Uterus (tissue), 4 donors: Measurements from ENCODE around the gene SURF4. TPM values are rescaled to one million over a fixed set of nuclear protein-coding genes. Genes with fewer than 3 reads are reported as not detected.

Source experiments
- DNase-seq, 2 donors: peaks; one replicate each; pipeline ENCODE4 v3.0.0-alpha.2; 2019 to 2020
- H3K27ac ChIP-seq, 2 donors: fragments of 200-600 bp; sonication (generic); 1 replicate in 1 of 2; 2 replicates in 1 of 2; pipeline ENCODE4 v1.5.1; 2016 to 2018
- H3K27me3 ChIP-seq, 2 donors: fragments of 200-600 bp; sonication (generic); one replicate each; pipeline ENCODE4 v1.5.1; 2018 to 2019; ENCODE audit warnings: control low read depth in 1 of 2
- H3K36me3 ChIP-seq, 2 donors: fragments of 200-600 bp; sonication (generic); one replicate each; pipeline ENCODE4 v1.5.1; 2019; ENCODE audit warnings: control low read depth in 1 of 2
- H3K4me1 ChIP-seq, 2 donors: fragments of 200-600 bp; sonication (generic); one replicate each; pipeline ENCODE4 v1.5.1; 2018 to 2019; ENCODE audit warnings: control low read depth in 1 of 2
- H3K4me3 ChIP-seq, 2 donors: fragments of 200-600 bp; sonication (generic); 1 replicate in 1 of 2; 2 replicates in 1 of 2; pipeline ENCODE4 v1.5.1; 2018 to 2019; ENCODE audit warnings: mild to moderate bottlenecking in 1 of 2
- H3K9me3 ChIP-seq, 2 donors: fragments of 200-600 bp; sonication (generic); one replicate each; pipeline ENCODE4 v1.5.1; 2019; ENCODE audit warnings: control low read depth in 1 of 2
- POLR2A ChIP-seq, 2 donors: fragments of 450-650 bp; IDR thresholded peaks; one replicate each; pipeline ENCODE4 v1.6.1; 2016; ENCODE audit warnings: antibody characterized with exemption in 2 of 2, mild to moderate bottlenecking in 1 of 2, moderate library complexity in 1 of 2
- intact Hi-C: fragments of 100-400 bp; cut with DNase I; formaldehyde crosslinking; loops from one replicate; pipeline ENCODE4 v1.15.1; 2023; ENCODE audit warnings: low total_unique reads
- total RNA-seq, 4 donors: library from RNA; depleted of rRNA in 3 of 4; stranded (reverse); fragments of >200 nt in 3 of 4; gene quantifications; one replicate each; pipeline versions ENCODE4 v1.1.0 to v1.2.4, GENCODE V29; 2014 to 2023
- TF ChIP-seq, protein P1 (sequence below), 4 experiments: fragments of 200-600 bp in 2 of 4; fragments of 450-650 bp in 2 of 4; sonication (generic) in 2 of 4; IDR thresholded peaks; one replicate each; pipeline ENCODE4 v1.5.1; 2016 to 2019; ENCODE audit warnings: antibody characterized with exemption in 4 of 4, mild to moderate bottlenecking in 2 of 4, moderate library complexity in 1 of 4
- donor health status: DM: yes; HTN: yes; CAD: no.

The SURF4 gene
- total RNA-seq, 4 donors from 2014 or later: 74.7 to 262 (median 108) TPM

DNA sequence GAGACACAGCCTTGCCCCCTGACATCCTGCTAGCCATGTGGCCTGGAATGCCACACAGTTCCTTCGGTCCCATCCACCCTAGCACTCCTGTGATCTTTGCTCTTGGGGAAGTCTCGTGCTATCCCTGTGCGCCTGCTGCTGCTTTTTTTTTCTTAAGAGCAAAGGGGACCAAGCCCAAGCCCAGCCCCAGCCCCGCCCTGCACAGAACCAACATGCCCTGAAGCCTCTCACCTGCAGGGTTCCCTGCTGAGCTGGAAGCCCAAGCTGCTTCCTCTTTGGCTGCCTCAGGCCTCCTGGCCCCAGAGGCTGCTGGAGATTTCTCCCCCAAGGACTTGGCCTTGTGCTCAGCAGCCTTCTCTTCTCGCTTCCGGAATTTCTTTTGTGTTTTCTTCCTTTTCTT, 41.7 kb downstream of the SURF4 start:
- H3K36me3 ChIP-seq: no peaks in the 10 kb centered on the region

DNA sequence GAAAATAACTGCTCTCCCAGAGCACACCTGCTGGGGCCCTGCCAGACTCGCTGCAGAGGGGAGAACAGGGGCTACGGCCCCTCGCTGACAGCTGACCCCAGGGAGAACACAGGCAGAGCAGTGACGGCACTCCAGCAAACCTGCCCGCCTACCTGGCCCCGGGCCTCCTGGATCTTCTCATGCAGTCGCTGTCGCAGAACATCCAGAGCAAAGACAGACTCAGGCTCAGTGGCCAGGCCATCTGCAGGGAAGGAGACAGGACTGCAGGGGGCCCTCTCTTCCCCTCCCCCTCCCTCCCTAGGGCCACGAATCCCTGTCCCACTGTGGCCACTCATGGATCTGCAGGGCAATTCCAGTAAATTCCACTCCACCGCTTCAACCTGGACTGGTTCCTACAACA, 42.3 kb downstream of the SURF4 start:
- Histone ChIP-seq H3K4me3 (no peak overlapping the region), H3K9me3 (no peaks in the 10 kb centered on the region), H3K27me3 (no peaks in the 10 kb centered on the region), H3K36me3 (no peaks in the 10 kb centered on the region), H3K27ac (no peak overlapping the region), H3K4me1 (peaks cover 7 to 16% of the 10 kb centered on the region in 2 donors)
- peak in 1 of 2 donors; percentile 11 for DNase-seq
- TF ChIP-seq, protein P1, sequence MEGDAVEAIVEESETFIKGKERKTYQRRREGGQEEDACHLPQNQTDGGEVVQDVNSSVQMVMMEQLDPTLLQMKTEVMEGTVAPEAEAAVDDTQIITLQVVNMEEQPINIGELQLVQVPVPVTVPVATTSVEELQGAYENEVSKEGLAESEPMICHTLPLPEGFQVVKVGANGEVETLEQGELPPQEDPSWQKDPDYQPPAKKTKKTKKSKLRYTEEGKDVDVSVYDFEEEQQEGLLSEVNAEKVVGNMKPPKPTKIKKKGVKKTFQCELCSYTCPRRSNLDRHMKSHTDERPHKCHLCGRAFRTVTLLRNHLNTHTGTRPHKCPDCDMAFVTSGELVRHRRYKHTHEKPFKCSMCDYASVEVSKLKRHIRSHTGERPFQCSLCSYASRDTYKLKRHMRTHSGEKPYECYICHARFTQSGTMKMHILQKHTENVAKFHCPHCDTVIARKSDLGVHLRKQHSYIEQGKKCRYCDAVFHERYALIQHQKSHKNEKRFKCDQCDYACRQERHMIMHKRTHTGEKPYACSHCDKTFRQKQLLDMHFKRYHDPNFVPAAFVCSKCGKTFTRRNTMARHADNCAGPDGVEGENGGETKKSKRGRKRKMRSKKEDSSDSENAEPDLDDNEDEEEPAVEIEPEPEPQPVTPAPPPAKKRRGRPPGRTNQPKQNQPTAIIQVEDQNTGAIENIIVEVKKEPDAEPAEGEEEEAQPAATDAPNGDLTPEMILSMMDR (IDR thresholded peaks at IDR 0.05): no peak
- TF ChIP-seq POLR2A (IDR thresholded peaks at IDR 0.05): no peak
- intact Hi-C loops: no loop called here

More for the DNA sequence above, 41.7 kb downstream of the SURF4 start:
- TF ChIP-seq POLR2A (IDR thresholded peaks at IDR 0.05): no peak
- TF ChIP-seq, protein P1 (IDR thresholded peaks at IDR 0.05): no peak
- intact Hi-C loops: no loop called here
- Histone ChIP-seq H3K27me3 (no peaks in the 10 kb centered on the region), H3K4me3 (no peak overlapping the region), H3K27ac (no peak overlapping the region), H3K4me1 (peaks cover 7 to 16% of the 10 kb centered on the region in 2 donors), H3K9me3 (no peaks in the 10 kb centered on the region)
- peak in 1 of 2 donors; percentile 6 for DNase-seq

DNA sequence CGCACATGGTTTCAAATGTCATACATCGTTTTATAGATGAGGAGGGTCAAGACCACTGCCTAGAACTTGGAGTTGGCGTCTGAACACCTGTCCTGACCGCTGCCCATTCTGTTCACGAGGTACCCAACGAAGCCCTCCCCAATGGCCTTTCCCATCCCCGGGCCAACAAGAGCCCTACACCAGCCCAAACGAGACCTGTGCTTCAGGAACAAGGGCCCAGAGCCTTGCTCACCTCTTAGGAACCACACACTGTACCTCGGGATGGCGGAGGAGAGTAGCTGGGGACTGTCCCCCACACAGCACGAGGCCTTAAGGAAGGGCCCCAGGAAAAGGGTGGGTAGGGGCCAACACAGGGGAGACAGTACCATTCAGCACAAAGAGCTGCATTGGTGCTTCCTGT, 42.8 kb downstream of the SURF4 start:
- H3K27ac ChIP-seq: no peak overlapping the region
- TF ChIP-seq POLR2A (IDR thresholded peaks at IDR 0.05): no peak
- TF ChIP-seq, protein P1 (IDR thresholded peaks at IDR 0.05): no peak
- no peak for DNase-seq
- no peaks in the 10 kb centered on the region for H3K27me3 ChIP-seq
- intact Hi-C loops: no loop called here
- no peaks in the 10 kb centered on the region for H3K36me3 ChIP-seq
- H3K9me3 ChIP-seq: no peaks in the 10 kb centered on the region
- H3K4me3 ChIP-seq: no peak overlapping the region
- H3K4me1 ChIP-seq: peaks cover 7 to 16% of the 10 kb centered on the region in 2 donors

- H3K4me1 ChIP-seq: peaks cover 7 to 16% of the 10 kb centered on the region in 2 donors
- DNase-seq: no peak
- intact Hi-C loops: no loop called here
- no peaks in the 10 kb centered on the region for H3K9me3 ChIP-seq
- no peak overlapping the region for H3K27ac ChIP-seq
- TF ChIP-seq, protein P1 (IDR thresholded peaks at IDR 0.05): no peak
- no peaks in the 10 kb centered on the region for H3K36me3 ChIP-seq
- H3K27me3 ChIP-seq: no peaks in the 10 kb centered on the region
- no peak overlapping the region for H3K4me3 ChIP-seq
Measured at GRCh38 chr9:133332381-133332730, 43.5 kb downstream of the SURF4 start.

- no peaks in the 10 kb centered on the region for H3K27me3 ChIP-seq
- H3K4me3 ChIP-seq: no peak overlapping the region
- H3K27ac ChIP-seq: no peak overlapping the region
- peaks cover 7 to 16% of the 10 kb centered on the region in 2 donors for H3K4me1 ChIP-seq
- intact Hi-C loops: no loop called here
- no peaks in the 10 kb centered on the region for H3K36me3 ChIP-seq
- no peaks in the 10 kb centered on the region for H3K9me3 ChIP-seq
- TF ChIP-seq, protein P1 (IDR thresholded peaks at IDR 0.05): no peak
- TF ChIP-seq POLR2A (IDR thresholded peaks at IDR 0.05): no peak
- DNase-seq: no peak
Measured at GRCh38 chr9:133331641-133332380, 44.0 kb downstream of the SURF4 start.
